ENCODE results near the gene COG8.
A peak's percentile ranks its signal among the peaks of the same experiment; 100 is the strongest.

The COG8 gene

DNA sequence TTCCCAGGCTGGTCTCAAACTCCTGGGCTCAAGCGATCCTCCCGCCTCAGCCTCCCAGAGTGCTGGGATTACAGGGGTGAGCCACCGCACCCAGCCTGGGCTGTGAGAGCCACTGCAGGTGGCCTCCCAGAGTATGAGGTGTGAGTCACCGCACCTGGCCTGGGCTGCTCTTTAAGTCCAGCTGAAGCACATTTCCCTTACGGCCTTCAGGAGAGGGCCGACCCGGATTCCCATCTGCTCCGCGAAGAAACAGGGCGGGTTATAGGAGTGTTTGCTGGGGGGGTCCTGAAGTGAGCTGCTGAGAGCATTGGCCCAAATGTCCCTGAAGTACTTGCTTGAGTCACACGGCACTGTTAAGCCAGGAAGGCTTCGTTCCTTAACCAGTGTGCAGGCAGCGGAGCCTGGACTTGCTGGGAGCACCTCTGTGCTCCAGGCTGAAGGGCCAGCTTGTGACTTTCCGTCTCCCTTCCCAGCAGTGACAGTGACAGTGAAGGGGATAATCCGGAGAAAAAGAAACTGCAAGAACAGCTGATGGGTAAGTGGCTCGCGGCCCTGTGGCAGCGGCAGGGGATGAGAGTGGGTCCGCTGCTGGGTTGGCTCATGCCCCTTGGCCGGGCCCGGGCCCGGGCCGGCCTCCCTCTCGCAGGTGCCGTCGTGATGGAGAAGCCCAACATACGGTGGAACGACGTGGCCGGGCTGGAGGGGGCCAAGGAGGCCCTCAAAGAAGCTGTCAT lies 21.0 kb downstream of the COG8 start:
- 96% methylated on average over 30 of the region's 30 CpGs for WGBS
- no peaks in the 10 kb centered on the region for H3K4me1 ChIP-seq (ENCODE audit: insufficient read depth, low read length)
- H3K36me3 ChIP-seq (ENCODE audit: insufficient read depth, low read length) = peaks cover 84% of the 10 kb centered on the region
- no peaks in the 10 kb centered on the region for H3K27me3 ChIP-seq (ENCODE audit: insufficient read depth, low read length)
- H3K4me3 ChIP-seq (ENCODE audit: low read length) = no peak overlapping the region
- no peak overlapping the region for H3K9ac ChIP-seq (ENCODE audit: low read depth, low read length)
- H3K27ac ChIP-seq (ENCODE audit: low read depth, low read length) = no peak overlapping the region
- H3K9me3 ChIP-seq (ENCODE audit: insufficient read depth, low read depth, low read length) = no peaks in the 10 kb centered on the region

DNA sequence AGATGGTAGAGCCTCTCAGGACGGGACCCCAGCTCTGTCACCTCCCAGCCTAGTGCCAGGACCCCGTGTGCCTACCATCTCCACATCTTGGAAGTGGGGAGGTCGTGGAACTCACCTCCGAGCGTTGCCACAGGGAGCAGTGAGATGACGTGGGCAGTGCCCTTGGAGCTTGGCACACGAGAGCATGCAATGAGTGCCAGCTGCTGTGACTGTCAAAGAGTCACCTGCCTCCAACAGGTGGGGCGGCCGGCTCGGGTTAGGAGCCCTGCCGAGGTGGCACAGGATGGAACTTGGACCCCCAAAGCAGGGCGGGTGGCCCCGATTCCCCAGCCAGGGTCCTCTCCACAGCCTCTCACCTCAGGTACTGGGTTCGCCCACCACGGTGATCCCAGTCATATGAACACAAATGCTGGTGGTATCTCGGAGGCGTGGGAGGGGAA lies 22.7 kb downstream of the COG8 start:
- Histone ChIP-seq H3K27ac (ENCODE audit: low read depth, low read length) (no peak overlapping the region), H3K4me3 (ENCODE audit: low read length) (no peak overlapping the region), H3K9ac (ENCODE audit: low read depth, low read length) (no peak overlapping the region), H3K9me3 (ENCODE audit: insufficient read depth, low read depth, low read length) (no peaks in the 10 kb centered on the region), H3K36me3 (ENCODE audit: insufficient read depth, low read length) (peaks cover 68% of the 10 kb centered on the region), H3K27me3 (ENCODE audit: insufficient read depth, low read length) (no peaks in the 10 kb centered on the region), H3K4me1 (ENCODE audit: insufficient read depth, low read length) (peaks cover 4% of the 10 kb centered on the region; the same call in 1 of the 2 replicates)
- 96% methylated on average over 17 of the region's 17 CpGs for WGBS

DNA sequence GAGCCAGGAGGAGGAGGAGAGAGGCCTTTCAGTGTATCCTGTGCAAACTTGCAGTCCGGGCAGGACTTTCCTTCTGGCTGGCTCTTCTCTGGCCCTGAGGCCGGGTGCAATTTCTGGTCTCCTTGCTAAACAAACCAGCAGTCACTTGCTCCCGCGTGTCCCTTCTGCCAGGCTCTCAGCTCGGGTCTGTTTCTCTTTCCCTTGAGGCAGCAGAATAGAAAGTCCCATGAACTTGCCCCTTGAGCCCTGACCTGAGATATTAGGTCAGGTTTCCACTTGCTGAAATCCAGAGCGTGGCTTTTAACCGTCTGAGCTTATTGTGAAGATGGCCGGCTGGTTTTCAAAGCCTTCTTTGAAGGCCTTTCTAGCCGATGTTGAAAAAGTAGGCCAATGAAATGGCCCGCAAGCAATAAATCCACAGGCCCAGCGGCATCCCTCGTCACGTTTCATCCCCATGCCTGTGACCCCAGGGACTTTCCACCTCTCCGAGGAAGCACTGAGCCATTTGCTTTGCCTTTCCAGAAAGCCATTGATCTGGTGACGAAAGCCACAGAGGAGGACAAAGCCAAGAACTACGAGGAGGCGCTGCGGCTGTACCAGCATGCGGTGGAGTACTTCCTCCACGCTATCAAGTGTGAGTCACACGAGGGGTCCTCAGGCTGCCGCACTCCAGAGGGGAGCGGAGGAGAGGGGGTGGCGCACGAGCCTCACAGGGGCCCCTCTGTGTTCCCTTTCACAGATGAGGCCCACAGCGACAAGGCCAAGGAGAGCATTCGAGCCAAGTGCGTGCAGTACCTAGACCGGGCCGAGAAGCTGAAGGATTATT lies 23.7 kb downstream of the COG8 start:
- H3K27ac ChIP-seq (ENCODE audit: low read depth, low read length) = no peak overlapping the region
- no peaks in the 10 kb centered on the region for H3K27me3 ChIP-seq (ENCODE audit: insufficient read depth, low read length)
- no peak overlapping the region for H3K4me3 ChIP-seq (ENCODE audit: low read length)
- peaks cover 4% of the 10 kb centered on the region; the same call in 1 of the 2 replicates for H3K4me1 ChIP-seq (ENCODE audit: insufficient read depth, low read length)
- H3K36me3 ChIP-seq (ENCODE audit: insufficient read depth, low read length) = peaks cover 59% of the 10 kb centered on the region
- no peaks in the 10 kb centered on the region for H3K9me3 ChIP-seq (ENCODE audit: insufficient read depth, low read depth, low read length)
- WGBS = 95% methylated on average over 30 of the region's 30 CpGs
- no peak overlapping the region for H3K9ac ChIP-seq (ENCODE audit: low read depth, low read length)

DNA sequence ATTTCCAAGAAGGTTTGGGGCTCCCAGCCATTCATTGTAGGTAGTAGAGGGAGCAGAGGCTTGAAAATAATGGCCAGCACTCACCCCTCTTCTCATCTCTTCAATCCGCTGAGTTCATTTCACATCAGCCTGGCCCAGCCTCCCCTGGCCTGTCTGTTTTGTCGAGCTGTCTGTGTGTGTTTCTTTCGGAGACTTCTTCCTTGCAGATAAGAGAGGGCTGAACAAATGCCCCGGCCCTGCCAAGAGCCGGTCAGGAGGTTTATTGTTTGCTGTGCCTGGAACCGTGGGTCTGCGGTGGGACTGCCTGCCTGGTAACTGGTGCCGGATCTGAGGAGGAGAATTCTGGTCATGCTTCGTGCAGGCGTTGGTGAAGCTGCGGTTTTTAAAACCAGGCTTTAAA lies 24.8 kb downstream of the COG8 start:
- peaks cover 4% of the 10 kb centered on the region; the same call in 1 of the 2 replicates for H3K4me1 ChIP-seq (ENCODE audit: insufficient read depth, low read length)
- H3K36me3 ChIP-seq (ENCODE audit: insufficient read depth, low read length) = peaks cover 47% of the 10 kb centered on the region
- H3K9ac ChIP-seq (ENCODE audit: low read depth, low read length) = no peak overlapping the region
- WGBS = 97% methylated on average over 11 of the region's 11 CpGs
- no peak overlapping the region for H3K4me3 ChIP-seq (ENCODE audit: low read length)
- no peaks in the 10 kb centered on the region for H3K9me3 ChIP-seq (ENCODE audit: insufficient read depth, low read depth, low read length)
- no peak overlapping the region for H3K27ac ChIP-seq (ENCODE audit: low read depth, low read length)
- no peaks in the 10 kb centered on the region for H3K27me3 ChIP-seq (ENCODE audit: insufficient read depth, low read length)

DNA sequence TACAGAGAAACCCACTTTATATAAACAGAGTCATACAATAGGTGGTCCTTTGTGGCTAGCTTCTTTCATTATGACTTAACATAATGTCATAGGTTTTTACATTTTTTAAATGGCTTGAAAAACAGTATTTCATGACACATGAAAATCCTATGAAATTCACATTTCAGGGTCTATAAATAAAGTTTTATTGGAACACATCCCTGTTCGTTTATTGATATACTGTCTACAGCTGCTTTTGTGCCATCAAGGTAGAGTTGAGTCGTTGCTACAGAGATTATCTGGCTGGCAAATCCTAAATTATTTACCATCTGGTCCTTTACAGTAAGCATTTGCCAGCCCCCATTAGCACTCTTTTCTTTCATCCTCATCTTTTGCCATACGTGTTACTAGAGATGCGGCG lies 25.9 kb downstream of the COG8 start:
- Histone ChIP-seq H3K27ac (ENCODE audit: low read depth, low read length) (no peak overlapping the region), H3K9ac (ENCODE audit: low read depth, low read length) (no peak overlapping the region), H3K27me3 (ENCODE audit: insufficient read depth, low read length) (no peaks in the 10 kb centered on the region), H3K4me1 (ENCODE audit: insufficient read depth, low read length) (peaks cover 4% of the 10 kb centered on the region; the same call in 1 of the 2 replicates), H3K4me3 (ENCODE audit: low read length) (no peak overlapping the region), H3K36me3 (ENCODE audit: insufficient read depth, low read length) (peaks cover 37% of the 10 kb centered on the region), H3K9me3 (ENCODE audit: insufficient read depth, low read depth, low read length) (no peaks in the 10 kb centered on the region)
- 98% methylated on average over 5 of the region's 5 CpGs for WGBS

DNA sequence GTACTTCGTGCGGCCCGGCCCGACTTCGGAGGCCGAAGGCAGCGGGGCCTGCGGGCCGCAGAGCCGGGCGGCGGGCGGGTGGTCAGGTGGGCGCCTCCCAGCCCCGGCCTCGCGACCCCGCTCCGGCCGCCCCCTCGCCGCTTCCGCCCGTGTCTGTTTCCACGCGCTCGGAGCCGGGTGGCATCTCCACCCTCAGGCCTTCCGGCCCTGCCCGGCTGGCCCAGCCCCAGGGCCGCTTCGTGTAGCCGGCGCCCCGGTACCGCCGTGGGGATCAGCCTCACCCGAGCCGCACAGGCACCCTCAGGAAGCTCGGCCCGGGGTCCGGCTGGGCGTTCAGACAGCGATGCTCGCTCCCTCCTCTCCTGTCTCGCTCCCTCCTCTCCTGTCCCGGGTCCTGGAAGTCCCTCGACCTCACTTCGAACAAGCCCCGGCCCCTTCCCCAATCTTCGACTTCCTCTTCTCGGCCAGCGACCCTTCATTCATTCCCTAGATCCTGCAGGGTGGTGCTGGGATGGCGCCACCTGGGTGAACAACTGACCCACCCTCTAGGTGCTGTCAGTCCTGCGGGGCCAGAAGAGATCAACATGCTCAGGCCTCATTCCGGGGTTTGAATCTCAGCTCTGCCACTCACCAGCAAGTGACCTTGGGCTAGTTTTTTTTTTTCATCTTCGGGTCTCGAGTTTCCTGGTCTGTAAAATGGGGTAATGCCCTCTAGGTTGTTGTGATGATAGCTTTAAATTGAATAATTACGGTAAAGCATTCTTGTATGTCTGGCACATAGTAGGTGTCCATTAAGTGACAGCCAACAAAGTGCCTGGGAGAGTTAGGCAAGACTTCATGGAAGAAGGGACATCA lies 27.6 kb downstream of the COG8 start:
- WGBS = 3% methylated on average over 59 of the region's 59 CpGs
- Histone ChIP-seq H3K27me3 (ENCODE audit: insufficient read depth, low read length) (no peaks in the 10 kb centered on the region), H3K27ac (ENCODE audit: low read depth, low read length) (peak overlapping the region; percentile 72; the same call in 1 of the 2 replicates), H3K36me3 (ENCODE audit: insufficient read depth, low read length) (peaks cover 26% of the 10 kb centered on the region), H3K9me3 (ENCODE audit: insufficient read depth, low read depth, low read length) (no peaks in the 10 kb centered on the region), H3K9ac (ENCODE audit: low read depth, low read length) (peak overlapping the region; percentile 87), H3K4me3 (ENCODE audit: low read length) (peak overlapping the region; percentile 86), H3K4me1 (ENCODE audit: insufficient read depth, low read length) (peaks cover 4% of the 10 kb centered on the region; the same call in 1 of the 2 replicates)

DNA sequence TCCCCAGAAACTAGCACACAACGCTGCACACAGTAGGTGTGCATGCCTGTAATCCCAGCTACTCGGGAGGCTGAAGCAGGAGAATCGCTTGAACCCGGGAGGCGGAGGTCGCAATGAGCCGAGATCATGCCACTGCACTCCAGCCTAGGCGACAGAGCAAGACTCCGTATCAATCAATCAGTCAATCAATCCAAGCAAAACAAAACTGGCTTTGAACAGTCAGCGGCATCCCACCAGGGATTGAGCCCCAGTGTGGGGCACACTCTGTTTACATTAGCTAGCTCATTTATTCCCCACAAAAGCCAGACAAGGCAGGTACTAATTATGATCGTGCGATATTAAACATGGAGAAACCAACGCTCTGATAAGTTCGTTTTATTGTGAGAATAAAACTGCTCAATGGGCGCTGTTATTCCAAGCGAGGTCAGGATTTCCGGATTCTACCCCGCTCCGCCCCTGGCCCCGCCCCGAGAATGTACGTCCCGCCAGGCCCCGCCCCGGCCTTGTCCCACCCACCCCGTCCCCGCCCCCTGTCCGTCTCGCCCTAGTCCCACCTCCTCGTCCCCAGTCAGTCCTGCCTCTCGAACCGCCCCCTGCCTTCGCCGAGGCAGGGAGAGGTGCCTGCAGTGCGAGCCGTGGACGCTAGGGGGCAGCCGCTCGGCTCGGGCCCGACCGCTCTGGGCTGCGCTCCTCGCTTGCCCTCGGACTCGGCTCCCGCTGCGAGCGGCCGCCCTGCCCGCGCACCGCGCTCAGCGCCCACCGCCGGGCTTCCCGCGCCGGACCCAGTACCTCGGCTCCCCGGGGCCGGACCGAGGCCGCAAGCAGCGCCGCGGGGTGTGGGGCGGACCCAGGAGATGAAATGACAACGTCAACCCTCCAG lies 28.5 kb downstream of the COG8 start, which contains the start of gene VPS4A:
VPS4A (plus strand) TSS at position 698 of the 880 bp plus-strand sequence; CDS start at position 860, 162 bp downstream.
- WGBS = 12% methylated on average over 65 of the region's 70 CpGs
- H3K4me1 ChIP-seq (ENCODE audit: insufficient read depth, low read length) = peaks cover 4% of the 10 kb centered on the region; the same call in 1 of the 2 replicates
- H3K27ac ChIP-seq (ENCODE audit: low read depth, low read length) = peak within 1 kb of the TSS; percentile 72; the same call in 1 of the 2 replicates
- H3K9ac ChIP-seq (ENCODE audit: low read depth, low read length) = peak within 1 kb of the TSS; percentile 87
- H3K27me3 ChIP-seq (ENCODE audit: insufficient read depth, low read length) = no peaks in the 10 kb centered on the region
- peaks cover 18% of the 10 kb centered on the region for H3K36me3 ChIP-seq (ENCODE audit: insufficient read depth, low read length)
- no peaks in the 10 kb centered on the region for H3K9me3 ChIP-seq (ENCODE audit: insufficient read depth, low read depth, low read length)
- peak within 1 kb of the TSS; percentile 86 for H3K4me3 ChIP-seq (ENCODE audit: low read length)

DNA sequence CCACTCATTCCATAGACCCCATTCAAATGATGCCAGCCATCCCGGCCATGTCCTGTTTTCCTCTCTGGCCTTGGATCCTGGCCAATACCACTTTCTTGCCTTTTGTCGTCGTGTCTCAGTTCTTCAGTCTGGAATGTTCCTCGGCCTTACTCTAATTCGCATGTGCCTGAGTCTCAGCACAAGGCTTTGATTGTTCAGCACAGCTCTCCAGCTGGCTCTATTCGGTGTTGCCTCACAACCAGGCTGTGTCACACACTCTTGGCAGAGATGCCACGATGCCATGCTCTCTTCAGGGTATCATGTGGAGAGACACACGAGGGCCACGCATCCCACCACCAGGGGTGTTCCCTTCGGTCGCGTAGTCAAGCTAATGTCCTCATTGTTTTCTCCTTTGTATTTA lies 30.0 kb downstream of the COG8 start:
- H3K27ac ChIP-seq (ENCODE audit: low read depth, low read length) = no peak overlapping the region
- H3K4me1 ChIP-seq (ENCODE audit: insufficient read depth, low read length) = peaks cover 4% of the 10 kb centered on the region; the same call in 1 of the 2 replicates
- no peaks in the 10 kb centered on the region for H3K27me3 ChIP-seq (ENCODE audit: insufficient read depth, low read length)
- 88% methylated on average over 11 of the region's 12 CpGs for WGBS
- no peak overlapping the region for H3K4me3 ChIP-seq (ENCODE audit: low read length)
- H3K9ac ChIP-seq (ENCODE audit: low read depth, low read length) = no peak overlapping the region
- peaks cover 8% of the 10 kb centered on the region for H3K36me3 ChIP-seq (ENCODE audit: insufficient read depth, low read length)
- no peaks in the 10 kb centered on the region for H3K9me3 ChIP-seq (ENCODE audit: insufficient read depth, low read depth, low read length)

DNA sequence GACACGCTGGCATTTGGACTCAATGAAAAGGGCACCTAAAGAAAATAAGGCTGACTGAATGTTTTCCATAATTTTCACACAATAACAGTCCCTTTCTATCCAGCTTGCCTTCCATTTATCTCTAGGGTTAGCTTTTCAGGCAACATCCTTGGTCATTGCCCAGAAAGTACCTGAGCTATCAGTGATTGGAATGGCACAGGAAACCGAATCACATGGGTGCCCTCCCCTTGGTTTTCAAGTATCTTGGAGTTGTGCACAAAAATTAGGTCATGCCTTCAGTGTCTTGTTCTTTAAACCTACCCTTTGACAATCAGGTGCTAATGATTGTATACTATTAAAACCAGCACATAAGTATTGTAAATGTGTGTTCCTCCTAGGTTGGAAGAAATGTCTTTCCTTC lies 31.5 kb downstream of the COG8 start:
- H3K4me3 ChIP-seq (ENCODE audit: low read length) = no peak overlapping the region
- 91% methylated on average over 2 of the region's 2 CpGs for WGBS
- peaks cover 9% of the 10 kb centered on the region; the same call in 1 of the 2 replicates for H3K36me3 ChIP-seq (ENCODE audit: insufficient read depth, low read length)
- no peaks in the 10 kb centered on the region for H3K9me3 ChIP-seq (ENCODE audit: insufficient read depth, low read depth, low read length)
- H3K4me1 ChIP-seq (ENCODE audit: insufficient read depth, low read length) = peaks cover 4% of the 10 kb centered on the region; the same call in 1 of the 2 replicates
- no peaks in the 10 kb centered on the region for H3K27me3 ChIP-seq (ENCODE audit: insufficient read depth, low read length)
- no peak overlapping the region for H3K9ac ChIP-seq (ENCODE audit: low read depth, low read length)
- H3K27ac ChIP-seq (ENCODE audit: low read depth, low read length) = no peak overlapping the region

DNA sequence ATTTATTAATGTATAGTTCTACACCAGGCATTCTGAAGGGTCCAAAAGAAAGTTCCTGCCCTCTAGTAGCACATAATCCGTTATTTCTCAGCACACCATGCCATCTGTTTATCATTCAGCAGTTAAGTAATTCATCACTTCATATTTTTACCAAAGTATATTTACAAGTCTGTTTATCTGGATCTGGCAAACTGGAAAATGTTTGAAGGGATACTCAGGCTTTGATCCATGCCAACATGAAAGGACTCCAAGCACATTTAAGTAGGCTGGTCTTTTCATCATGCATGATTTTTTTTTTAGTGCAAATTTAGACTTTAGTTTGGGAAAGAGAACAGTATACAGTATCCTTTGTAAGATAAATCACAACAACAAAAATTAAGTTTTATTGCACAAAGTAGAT lies 32.3 kb downstream of the COG8 start:
- no peak overlapping the region for H3K4me3 ChIP-seq (ENCODE audit: low read length)
- H3K9ac ChIP-seq (ENCODE audit: low read depth, low read length) = no peak overlapping the region
- H3K4me1 ChIP-seq (ENCODE audit: insufficient read depth, low read length) = peaks cover 2% of the 10 kb centered on the region; the same call in 1 of the 2 replicates
- no peaks in the 10 kb centered on the region for H3K9me3 ChIP-seq (ENCODE audit: insufficient read depth, low read depth, low read length)
- no peaks in the 10 kb centered on the region for H3K27me3 ChIP-seq (ENCODE audit: insufficient read depth, low read length)
- peaks cover 12% of the 10 kb centered on the region for H3K36me3 ChIP-seq (ENCODE audit: insufficient read depth, low read length)
- no peak overlapping the region for H3K27ac ChIP-seq (ENCODE audit: low read depth, low read length)
- 88% methylated on average over 1 of the region's 1 CpG for WGBS
